Suprapubic skin (tissue), 3 donors: ENCODE measurements around the gene FRMD4A.

Experiments used
- EP300 ChIP-seq: sonication (generic); formaldehyde crosslinking; IDR thresholded peaks from one replicate; pipeline ENCODE4 v1.6.1; 2017; ENCODE audit warnings: antibody characterized with exemption
- POLR2A ChIP-seq, 2 donors: fragments of 450-650 bp; IDR thresholded peaks; one replicate each; pipeline ENCODE4 v1.6.1; 2017; ENCODE audit warnings: antibody characterized with exemption in 2 of 2, mild to moderate bottlenecking in 2 of 2, moderate library complexity in 2 of 2
- TF ChIP-seq, protein P1 (sequence below), 2 donors: fragments of 200-600 bp in 1 of 2; fragments of 450-650 bp in 1 of 2; sonication (generic) in 1 of 2; IDR thresholded peaks; one replicate each; pipeline ENCODE4 v1.5.1; 2016 to 2019; ENCODE audit warnings: antibody characterized with exemption in 2 of 2, mild to moderate bottlenecking in 1 of 2, moderate library complexity in 1 of 2

DNA sequence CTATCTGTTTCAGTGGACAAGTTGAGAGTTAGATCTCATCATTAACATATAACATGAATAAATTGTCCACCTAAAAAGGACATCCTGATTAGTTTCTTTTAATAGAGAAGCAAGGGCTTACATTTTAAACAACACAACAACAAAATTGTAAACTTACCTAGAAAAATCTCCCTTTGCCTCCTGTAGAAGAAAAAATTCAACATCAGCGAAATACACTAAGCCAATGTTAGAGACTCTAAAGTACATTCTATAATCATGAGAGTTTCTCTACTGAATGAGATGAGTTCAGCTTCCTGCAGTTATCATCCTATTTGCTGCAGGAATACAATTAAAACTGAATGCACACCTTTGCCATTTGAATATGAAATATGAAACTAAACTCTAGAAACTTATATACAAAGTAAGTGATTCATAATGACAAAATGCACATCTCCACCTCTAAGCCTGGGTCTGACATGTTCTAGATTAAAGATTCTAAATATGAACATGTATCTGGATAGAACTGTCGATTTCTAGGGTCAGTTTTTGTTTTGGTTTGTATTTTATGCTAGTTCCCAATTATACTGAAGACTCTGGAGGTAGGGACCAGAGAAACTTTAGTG lies 569.1 kb downstream of the FRMD4A start:
- TF ChIP-seq, protein P1, sequence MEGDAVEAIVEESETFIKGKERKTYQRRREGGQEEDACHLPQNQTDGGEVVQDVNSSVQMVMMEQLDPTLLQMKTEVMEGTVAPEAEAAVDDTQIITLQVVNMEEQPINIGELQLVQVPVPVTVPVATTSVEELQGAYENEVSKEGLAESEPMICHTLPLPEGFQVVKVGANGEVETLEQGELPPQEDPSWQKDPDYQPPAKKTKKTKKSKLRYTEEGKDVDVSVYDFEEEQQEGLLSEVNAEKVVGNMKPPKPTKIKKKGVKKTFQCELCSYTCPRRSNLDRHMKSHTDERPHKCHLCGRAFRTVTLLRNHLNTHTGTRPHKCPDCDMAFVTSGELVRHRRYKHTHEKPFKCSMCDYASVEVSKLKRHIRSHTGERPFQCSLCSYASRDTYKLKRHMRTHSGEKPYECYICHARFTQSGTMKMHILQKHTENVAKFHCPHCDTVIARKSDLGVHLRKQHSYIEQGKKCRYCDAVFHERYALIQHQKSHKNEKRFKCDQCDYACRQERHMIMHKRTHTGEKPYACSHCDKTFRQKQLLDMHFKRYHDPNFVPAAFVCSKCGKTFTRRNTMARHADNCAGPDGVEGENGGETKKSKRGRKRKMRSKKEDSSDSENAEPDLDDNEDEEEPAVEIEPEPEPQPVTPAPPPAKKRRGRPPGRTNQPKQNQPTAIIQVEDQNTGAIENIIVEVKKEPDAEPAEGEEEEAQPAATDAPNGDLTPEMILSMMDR (IDR thresholded peaks at IDR 0.05), result no peak
- no peak for TF ChIP-seq POLR2A (IDR thresholded peaks at IDR 0.05)
- no peak for TF ChIP-seq EP300
